Stimulated activated naive CD4-positive, alpha-beta T cell treated with Interleukin-2 at 50 U/mL for 16 hours (primary cell): ENCODE measurements around the gene ADAM12.

Source experiments
- DNase-seq: peaks from one replicate; lab custom pipeline; 2025; lab: John Stamatoyannopoulos, UW

Gene ADAM12

GRCh38 chr10:126013489-126014281 lies 374.6 kb downstream of the ADAM12 start:
- DNase-seq, result no peak

GRCh38 chr10:126012485-126012884 lies 375.8 kb downstream of the ADAM12 start:
- no peak for DNase-seq

- DNase-seq, result no peak
Observed at GRCh38 chr10:126011995-126012394, 376.3 kb downstream of the ADAM12 start.

- DNase-seq, result no peak
Observed at GRCh38 chr10:126009650-126010049, 378.6 kb downstream of the ADAM12 start.

GRCh38 chr10:126006906-126007305 lies 381.4 kb downstream of the ADAM12 start:
- DNase-seq, result no peak

GRCh38 chr10:126006264-126006663 lies 382.0 kb downstream of the ADAM12 start:
- DNase-seq, result no peak

- DNase-seq, result no peak
Observed at GRCh38 chr10:126004752-126005151, 383.5 kb downstream of the ADAM12 start.

GRCh38 chr10:126001576-126001975 lies 386.7 kb downstream of the ADAM12 start:
- no peak for DNase-seq

- no peak for DNase-seq
Observed at GRCh38 chr10:125999694-126000093, 388.6 kb downstream of the ADAM12 start.

GRCh38 chr10:125997586-125997985 lies 390.7 kb downstream of the ADAM12 start:
- DNase-seq, result no peak

- no peak for DNase-seq
Observed at GRCh38 chr10:125995726-125996304, 392.5 kb downstream of the ADAM12 start.

GRCh38 chr10:125994601-125995000 lies 393.7 kb downstream of the ADAM12 start:
- DNase-seq, result no peak

GRCh38 chr10:125992254-125992653 lies 396.0 kb downstream of the ADAM12 start:
- DNase-seq, result no peak

- DNase-seq, result no peak
Observed at GRCh38 chr10:125991392-125991791, 396.9 kb downstream of the ADAM12 start.

- DNase-seq, result no peak
Observed at GRCh38 chr10:125990974-125991373, 397.3 kb downstream of the ADAM12 start.

- DNase-seq, result no peak
Observed at GRCh38 chr10:125989791-125990190, 398.5 kb downstream of the ADAM12 start.

GRCh38 chr10:125985557-125986240 lies 402.6 kb downstream of the ADAM12 start:
- no peak for DNase-seq

GRCh38 chr10:125984865-125985495 lies 403.3 kb downstream of the ADAM12 start:
- no peak for DNase-seq

GRCh38 chr10:125984346-125984745 lies 403.9 kb downstream of the ADAM12 start:
- no peak for DNase-seq

GRCh38 chr10:125983656-125984055 lies 404.6 kb downstream of the ADAM12 start:
- DNase-seq, result no peak

GRCh38 chr10:125983161-125983560 lies 405.1 kb downstream of the ADAM12 start:
- no peak for DNase-seq

- no peak for DNase-seq
Observed at GRCh38 chr10:125982260-125982948, 405.9 kb downstream of the ADAM12 start.
